ENCODE results near the gene DOCK2.
"Not testable (repeated sequence)": the region's sequence is repeated elsewhere in the genome, so short reads cannot be mapped to it uniquely, and the experiment has no call there.

Gene DOCK2

DNA sequence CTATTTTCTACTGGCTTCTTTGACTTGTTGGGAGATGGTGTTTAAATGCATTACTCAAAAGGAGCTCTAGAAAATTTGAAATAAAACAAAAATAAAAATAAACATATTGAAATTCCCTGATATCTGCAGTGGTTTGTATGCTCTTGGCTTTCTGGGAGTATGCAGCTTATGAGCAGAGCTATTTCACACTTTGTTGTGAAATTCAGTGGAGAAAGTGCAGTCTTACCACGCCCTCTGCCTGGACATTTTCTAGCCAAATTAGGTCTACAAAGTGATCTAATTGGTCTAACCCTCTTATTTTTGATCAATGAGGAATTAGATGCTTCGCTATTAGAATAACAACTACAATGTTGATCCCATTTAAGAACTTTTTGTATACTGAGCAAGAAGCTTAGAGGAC lies 276.4 kb downstream of the DOCK2 start:
- DNase-seq: no peak

DNA sequence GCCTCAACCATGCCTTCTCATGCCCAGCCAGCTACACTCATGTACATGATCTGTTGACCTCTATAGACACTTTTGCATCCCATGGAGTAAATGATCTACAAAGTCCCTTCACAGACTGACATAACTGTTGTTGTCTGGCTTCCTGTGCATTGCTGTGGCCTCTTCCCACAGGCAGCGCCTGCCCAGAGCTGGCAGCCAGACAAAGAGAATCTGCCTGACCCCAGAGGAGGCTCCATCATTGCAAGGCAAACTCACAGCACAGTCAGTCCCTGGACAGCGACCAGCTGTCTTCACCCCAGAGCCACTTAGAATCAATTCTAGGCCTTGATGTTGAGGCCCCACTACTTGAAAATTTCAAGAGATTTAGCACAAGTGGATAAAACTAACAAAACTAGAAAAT lies 277.7 kb downstream of the DOCK2 start:
- DNase-seq: no peak

DNA sequence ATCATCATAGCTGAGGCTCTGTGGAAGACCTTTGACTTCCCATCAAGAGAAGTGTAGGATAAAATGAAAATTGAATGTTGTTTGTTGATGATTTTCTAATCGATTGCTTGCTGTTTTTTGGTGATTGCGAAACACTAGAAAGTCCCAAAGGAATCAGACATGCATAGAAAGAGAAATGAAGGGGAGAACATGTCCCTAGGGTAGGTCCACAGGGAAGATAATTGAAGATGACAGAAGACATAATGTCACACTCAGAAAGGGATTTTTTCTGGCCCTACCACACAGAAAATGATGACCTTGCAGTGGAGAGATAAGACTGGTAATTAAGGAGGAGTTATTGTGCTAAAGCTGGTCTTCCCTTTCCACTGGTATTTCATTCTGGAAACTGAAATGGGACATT lies 280.4 kb downstream of the DOCK2 start:
- DNase-seq: no peak

DNA sequence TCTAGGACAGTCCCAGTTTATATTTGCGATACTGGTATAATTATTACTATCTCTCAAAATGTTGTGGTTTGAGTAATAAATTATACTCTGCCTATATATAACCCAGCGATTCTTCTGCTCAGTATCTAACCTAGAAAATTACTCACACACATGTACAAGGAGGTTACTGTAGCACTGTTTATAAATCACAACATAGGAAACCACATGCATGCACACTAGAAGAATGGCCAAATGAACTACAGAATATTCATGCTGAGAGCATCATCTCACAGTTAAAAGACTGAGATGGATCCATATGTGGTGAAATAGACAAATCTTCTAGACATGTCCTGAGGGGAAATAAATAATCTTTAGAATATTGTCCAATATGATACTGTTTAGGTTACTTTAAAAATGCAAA lies 281.2 kb downstream of the DOCK2 start:
- no peak for DNase-seq

DNA sequence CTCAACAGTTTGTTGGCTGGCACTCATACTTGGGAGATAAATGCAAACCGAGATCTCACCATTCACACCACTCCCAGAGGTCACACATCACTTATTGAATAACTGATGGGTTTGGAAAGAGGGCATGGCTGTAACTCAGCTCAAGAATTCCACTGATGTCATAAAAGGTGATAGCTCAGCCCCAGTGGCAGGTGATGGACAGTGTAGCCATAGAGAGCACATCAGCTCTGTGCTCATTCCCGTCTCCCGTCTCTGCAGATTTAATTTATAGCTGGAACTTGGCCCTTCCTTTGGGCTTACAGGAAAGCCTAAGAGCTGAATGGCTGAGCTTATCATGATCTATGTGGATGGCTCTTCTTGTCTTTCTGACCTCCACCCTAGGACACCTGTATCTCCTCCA lies 283.4 kb downstream of the DOCK2 start:
- no peak for DNase-seq

DNA sequence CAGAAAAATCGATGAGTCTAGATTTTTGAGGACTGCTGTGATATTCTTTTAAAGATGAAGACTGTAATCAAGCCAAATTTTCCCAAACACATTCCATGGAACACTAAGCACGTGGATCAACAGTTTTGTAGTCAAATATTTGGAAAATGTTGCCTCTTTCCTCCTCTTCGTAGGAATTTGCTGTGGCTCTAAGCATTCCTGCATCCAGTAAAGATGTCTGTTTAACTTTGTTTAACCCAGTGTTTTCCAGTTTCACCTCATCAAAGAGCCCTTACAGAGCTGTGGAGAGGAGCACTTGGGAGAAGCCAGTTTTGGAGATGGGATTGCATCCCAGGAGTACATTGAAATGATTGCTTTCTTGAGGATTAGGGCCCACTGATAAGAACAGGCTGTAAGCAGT lies 284.3 kb downstream of the DOCK2 start:
- DNase-seq: no peak

DNA sequence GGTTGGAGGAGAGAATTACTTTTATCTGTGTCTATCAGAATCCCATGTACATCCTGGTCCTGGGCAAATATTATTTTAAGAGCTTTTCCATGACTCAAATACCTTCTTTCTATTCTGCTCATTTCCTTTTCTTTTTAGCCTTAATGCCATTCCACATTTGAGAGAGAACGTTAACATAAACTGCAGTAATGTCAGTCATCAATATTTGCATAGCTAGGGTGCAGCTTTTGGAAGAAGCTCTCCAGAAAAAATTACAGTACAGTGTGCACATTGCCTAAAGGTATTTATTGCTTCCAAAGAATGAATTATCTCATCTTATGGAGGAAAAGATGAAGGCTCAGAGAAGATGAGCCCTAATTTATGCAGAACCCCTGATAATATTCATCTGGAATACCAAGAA lies 284.9 kb downstream of the DOCK2 start:
- DNase-seq: no peak

DNA sequence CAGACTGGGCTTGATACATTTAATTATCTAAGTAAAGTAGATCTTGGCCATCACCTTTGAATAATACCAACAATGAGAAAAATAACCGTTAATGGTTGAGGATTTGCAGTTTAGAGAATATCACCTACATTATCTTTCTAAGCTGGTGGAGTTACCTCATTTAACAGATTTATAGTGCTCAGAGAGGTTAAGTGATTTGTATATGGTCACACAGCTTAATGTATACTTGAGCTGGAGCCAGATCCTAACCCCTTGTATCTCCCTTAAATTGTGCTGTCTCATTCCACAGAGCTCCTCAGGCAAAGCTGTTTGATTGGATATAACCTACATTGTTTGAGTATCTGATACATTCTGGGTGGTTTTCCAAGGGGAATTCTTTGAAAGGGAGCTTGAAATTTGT lies 285.4 kb downstream of the DOCK2 start:
- no peak for DNase-seq

DNA sequence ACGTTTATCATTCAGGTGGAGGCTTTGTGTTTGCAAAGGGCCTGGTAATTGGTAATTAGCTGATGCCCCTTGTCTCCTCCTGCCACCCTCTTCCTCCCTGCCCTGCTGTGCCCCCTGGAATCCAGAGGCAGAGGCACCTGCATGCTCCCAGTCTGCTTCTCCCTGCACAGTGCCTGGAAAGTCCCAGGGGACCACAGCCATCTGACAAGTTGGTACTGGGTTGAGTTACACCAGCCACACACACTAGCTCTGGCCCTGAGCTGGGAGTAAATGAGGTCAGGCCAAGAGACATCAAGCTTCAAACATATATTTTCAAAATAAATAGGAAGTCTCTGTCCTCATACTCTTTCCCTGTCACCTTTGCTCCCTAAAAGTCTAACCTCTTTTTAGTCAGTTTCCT lies 286.9 kb downstream of the DOCK2 start:
- no peak for DNase-seq

DNA sequence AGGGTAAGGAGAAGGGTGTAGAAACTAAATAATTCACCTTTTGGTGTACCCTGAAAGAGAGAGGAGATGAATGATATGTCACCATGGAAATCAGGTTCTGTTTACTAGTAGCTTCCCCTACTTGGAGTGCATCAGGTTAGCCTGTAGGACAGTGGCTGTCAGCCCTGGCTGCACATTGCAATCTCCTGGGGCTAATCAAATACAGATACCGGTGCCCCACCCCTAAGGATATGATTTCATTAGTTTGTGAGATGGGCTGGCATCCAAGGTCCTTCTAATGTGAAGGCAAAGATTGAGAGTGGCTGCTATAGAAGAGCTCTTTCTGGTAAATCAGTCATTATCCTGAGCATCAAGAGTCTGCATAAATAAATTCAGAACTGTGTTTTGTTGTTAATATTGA lies 296.1 kb downstream of the DOCK2 start:
- no peak for DNase-seq

DNA sequence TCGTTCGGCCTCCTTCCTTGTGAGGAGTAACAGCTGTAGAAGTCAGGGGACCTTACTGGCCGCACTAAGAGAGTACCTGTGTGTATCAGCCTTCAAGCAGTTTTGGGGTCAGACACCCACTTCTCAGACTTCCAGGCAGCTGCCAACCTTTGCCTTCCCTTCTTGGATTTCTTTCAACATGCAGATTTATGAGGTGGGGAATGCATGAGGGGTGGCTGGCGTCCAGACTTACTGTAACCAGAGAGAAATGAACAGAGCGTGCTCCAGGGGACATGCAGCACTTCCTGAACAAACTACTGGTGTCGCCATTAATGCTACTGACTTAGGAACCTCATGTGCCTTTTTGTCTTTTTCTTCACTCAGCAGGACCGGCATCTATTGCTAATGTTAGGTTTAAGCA lies 296.5 kb downstream of the DOCK2 start:
- DNase-seq: no peak

DNA sequence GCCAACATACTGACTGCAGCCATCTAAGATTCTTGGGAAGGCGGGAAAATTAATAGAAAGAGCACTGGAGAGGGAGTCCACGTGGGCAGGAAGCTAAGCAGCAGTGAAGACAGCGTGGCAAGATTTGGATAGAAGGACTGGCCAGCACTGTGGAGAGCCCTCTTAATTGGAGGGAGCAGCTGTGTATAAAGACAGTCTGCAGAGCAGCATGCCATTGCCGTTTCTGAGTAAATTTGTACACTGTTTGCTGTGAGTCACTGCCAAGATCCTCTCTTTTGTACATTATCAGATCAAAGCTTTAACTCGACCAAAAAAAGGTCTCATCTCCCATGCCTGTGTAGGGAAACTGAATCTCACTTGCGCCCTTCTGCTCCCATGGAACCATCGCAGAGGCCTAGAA lies 297.9 kb downstream of the DOCK2 start:
- DNase-seq: no peak

DNA sequence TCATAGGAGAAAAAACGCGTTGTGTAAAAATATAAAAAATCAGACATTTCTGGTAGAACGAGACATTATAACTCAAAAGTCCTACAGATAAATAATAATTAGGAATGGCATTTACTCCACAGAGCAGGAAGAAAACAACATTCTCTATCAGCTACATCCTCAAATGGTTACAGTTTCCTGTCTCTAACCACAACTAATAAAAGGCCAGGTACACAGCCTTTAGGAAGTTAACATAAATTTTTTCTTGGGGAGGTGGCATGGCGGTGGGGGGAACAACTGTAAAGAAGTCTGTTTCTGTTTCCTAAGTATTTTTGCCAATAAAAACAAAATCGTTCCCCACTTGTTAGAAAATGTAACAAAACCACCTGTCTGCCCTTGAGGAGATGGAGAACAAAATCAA lies 298.7 kb downstream of the DOCK2 start:
- DNase-seq: no peak

DNA sequence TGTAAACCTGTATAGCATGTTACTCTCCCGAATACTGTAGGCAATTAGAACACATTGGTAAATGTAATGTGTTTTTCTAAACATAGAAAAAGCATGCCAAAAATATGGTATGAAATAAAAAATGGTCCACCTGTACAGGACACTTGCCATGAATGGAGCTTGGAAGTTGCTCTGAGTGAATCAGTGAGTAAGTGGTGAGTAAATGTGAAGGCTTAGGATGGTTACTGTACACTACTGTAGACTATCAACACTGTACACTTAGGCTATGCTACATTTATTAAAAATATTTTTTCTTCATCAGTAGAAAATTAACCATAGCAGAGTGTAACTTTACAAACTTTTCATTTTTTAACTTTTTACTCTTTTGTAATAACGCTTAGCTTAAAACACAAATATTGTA lies 301.4 kb downstream of the DOCK2 start:
- DNase-seq: no peak

DNA sequence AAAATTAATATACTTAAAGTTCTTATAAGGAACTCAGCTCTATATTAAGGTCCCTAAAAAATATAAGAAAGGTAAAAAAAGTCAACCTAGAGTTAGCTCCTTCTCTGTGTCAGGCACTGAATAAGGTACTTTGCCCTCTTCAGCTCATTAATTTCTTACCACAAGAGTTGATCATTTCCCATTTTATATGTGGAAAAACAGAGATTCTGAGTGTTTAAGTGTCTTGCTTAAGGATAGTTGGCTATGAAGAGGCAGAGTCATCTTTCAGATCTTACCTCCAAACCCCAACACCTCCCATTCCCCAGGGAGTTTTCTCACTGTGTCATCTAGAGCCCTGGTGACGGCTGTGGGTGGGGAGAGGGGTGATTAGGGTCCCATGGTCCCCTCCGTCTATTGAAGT lies 302.7 kb downstream of the DOCK2 start:
- DNase-seq: no peak

DNA sequence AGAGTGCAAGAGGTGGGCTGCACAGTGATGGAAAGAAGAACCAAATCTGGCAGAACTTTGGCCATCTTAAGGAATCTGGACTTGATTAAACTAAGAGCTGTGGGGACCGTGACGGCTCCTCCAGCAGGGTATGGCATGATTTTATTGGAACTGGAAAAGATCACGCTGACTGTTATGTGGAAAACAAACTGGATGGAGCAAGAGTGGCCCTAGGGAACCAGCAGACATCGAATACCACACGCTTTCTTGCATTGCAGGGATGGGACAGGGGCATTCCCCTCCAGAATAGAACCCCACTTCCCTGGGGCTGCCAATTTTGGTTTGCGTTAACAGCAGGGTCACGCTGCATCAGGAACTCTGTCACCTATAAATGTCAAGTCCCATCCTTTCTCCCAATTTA lies 304.5 kb downstream of the DOCK2 start:
- no peak for DNase-seq

DNA sequence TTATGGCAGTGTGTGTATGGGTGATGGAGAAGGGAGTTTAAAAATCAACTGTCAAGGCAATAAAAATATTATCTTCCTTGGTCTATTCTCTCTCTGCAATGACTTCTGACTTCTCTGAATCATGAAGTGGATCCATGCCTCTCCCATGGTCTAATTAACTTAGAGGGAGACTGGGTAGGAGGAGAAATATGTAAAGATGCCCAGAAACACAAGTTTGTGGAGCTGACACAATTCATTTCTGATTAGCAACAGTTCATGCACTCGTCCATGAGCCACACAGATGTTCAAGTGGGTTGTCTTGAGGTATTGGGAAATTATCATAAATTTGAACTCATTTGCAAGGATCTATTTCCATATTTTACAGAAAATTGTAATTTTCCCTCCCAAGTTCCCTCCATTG lies 305.1 kb downstream of the DOCK2 start:
- no peak for DNase-seq

DNA sequence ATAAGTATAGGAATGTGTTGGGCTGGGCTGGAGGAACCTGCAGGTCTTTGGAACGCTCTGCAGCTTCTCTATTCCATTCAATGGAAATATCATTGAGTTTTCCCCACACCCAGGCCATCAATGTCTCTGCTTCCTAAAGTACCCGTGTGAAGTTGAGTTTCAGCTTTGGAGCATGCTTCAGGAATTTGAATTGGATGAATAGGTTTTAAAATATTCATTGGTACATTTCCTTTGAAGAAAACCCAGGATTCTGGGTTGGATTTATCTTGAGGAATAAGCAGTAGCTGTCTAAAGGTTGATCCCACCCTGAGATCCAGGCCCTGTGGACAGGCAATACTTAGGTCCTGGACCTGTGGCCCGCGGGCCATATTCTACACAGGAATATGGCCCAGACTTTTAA lies 306.0 kb downstream of the DOCK2 start:
- no peak for DNase-seq

DNA sequence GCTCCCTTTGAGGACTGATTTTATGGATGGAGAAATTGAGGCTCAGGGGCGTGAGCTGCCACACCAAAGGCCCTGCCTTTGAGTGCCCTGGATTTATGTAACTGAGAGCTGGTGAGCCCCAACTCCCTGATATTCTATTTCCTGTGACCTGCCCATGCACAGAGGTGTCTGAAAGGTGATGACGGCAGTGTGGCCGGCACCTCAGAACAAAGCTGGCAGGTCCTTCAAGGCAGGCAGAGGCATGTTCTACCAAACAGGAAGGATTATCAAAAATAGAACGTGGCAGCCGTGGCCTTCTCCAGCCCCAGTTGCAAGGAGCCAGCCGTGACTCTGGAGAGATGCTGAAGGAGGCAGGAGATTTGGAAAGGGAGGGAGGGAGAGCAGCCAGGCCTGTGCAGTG lies 307.0 kb downstream of the DOCK2 start:
- DNase-seq: no peak

DNA sequence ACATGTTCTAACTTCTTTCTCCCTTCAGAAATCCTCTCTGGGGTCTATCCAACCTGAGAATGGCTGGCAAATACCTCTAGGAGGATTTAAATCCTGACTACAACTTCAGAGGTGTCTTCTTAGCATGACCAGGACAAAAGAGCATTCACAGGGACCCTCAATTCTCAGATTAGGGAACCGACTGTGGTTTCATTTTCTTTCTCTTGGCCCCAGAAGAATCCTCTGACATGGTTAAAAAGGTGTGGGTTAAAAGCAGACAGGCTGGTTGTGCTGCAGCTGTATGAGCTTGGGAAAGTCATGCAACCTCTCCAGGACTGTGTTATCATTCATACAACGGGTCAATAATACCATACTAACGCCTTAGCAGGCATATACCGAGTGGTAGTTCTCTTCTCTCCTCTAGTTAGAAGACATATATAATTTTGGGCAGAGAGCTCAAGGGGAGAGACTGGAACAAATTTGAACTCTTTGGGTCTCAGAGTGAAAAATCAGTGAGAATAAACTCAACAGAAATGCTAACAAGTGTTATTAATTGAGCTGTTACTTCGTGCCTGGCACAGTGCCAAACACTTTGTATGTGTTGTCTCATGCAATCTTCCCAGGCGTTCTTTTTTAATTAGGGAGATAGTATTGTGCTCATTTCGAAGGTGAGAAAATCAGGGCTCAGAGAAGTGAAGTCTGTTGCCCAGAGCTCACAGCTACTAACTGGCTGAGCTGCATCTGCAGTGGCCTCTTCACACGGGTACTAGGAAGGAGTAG lies 308.0 kb downstream of the DOCK2 start:
- no peak for DNase-seq

DNA sequence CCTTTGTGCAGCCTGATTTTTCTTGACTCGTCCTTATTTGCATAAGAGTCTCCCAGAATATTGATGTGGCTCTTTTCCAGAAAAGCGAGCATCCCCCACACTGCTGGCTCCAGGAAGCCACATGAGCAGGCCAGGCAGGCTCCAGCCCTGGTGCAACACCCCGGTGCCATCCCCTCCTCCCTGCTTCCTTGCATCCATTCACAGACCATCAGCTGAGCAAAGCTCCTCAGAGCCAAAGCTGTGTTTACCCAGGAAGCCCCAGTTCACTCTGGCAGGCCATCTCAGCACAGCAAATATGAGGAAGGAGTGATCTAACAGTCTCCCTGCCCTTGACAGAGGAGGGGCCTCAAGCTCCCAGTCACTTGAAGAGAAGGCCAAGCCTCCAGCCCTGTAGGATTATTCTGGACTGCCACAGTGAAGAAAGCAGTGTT lies 308.8 kb downstream of the DOCK2 start:
- no peak for DNase-seq

DNA sequence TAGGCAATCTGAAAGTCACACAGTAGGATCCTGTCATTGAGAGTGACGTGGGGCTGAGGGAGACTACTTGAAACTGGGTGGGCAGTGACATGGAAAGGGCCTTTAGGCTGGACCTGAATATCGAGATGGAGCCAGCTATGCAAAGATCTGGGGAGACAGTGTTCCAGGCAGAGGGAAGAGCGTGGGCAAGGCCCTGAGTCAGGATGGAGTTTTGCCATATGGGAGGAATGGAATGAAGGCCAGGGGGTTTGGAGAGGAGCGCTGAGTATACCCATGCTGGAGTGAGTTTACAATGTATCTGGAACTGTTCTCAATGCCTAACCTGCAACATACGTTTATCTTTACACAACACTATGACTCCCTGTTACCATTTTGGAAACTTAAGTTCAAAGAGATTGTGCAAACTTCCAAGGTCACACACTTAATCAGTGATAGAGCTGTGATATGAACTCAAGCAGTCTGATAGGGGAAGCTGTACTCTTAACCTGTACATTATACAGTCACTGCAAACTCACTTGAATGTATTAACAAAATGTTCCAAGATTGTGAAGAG lies 309.7 kb downstream of the DOCK2 start:
- no peak for DNase-seq

DNA sequence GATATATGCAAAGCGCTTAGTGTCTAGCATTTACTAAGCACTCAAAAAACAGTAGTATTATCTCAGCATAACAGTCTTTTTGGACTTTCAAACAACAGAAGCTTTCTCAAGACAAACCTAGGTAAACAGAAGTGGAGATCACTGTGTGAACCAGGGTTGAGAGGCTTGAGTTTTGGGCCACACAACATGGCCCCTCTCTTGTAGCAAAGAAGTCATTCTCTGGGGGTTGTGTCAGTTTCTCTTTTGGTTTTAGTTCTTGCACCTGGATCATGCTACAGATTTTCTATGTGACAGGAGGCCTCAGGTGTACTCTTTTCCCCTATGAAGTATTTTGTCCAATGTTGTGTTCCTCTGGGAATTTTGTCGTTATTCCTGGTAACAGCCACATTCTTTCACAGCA lies 313.3 kb downstream of the DOCK2 start:
- DNase-seq: no peak

DNA sequence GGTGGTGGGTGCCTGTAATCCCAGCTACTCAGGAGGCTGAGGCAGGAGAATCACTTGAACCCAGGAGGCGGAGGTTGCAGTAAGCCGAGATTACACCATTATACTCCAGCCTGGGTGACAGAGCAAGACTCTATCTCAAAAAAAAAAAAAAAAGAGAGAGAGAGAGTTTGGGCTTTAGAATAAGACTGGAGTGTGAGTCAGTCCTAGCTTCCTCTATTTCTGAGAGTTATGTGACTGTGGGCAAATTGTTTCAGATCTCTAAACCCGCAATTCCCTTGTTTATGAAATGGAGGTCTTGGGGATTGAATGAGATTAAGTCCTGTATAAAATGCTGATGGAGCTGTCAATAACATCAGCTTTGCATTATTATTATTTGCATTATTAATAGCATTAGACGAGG lies 316.1 kb downstream of the DOCK2 start:
- DNase-seq: not testable (repeated sequence)

DNA sequence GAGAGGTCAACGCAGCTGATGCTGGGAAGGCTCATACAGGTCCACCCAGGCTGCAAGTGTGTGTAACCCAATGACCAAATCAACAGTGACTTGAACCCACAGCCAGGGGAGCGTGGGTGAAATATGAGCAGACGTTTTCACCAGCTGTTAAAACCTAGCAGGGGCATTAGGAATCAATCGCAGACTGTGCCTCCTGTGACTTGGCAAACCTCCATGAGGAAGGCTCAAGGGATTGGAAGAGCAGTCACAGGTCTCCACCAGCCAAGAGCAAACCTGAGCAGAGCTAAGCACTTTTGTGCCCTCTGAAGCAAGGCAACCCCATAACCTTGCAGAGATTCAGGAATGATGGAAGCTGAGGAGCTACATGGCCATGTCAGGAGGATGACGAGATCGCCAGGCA lies 317.7 kb downstream of the DOCK2 start:
- DNase-seq: no peak

Measured in stimulated activated CD4-positive, alpha-beta T cell treated with anti-CD3 and anti-CD28 coated beads, Interleukin-4, amount 100 ng/mL, for 24 hours (primary cell).